Ascending aorta (tissue), 2 donors: ENCODE data around the gene C6orf120. TPM values are rescaled to one million over a fixed set of nuclear protein-coding genes. Genes with fewer than 3 reads are reported as not detected.

Experiments
- DNase-seq, 2 donors: peaks; one replicate each; pipeline ENCODE4 v3.0.0-alpha.2; 2019; ENCODE audit warnings: low spot score in 2 of 2
- H3K27ac ChIP-seq, 2 donors: fragments of 200-600 bp; sonication (generic); one replicate each; pipeline ENCODE4 v1.5.1; 2016 to 2017; ENCODE audit warnings: mild to moderate bottlenecking in 1 of 2
- H3K27me3 ChIP-seq: fragments of 200-600 bp; sonication (generic); one replicate; pipeline ENCODE4 v1.5.1; 2017
- H3K36me3 ChIP-seq, 2 donors: fragments of 200-600 bp; sonication (generic); one replicate each; pipeline ENCODE4 v1.5.1; 2016
- H3K4me1 ChIP-seq, 2 donors: fragments of 200-600 bp; sonication (generic); one replicate each; pipeline ENCODE4 v1.5.1; 2016 to 2017; ENCODE audit warnings: mild to moderate bottlenecking in 1 of 2
- H3K4me3 ChIP-seq, 2 donors: fragments of 200-600 bp; sonication (generic); one replicate each; pipeline ENCODE4 v1.5.1; 2016 to 2017; ENCODE audit warnings: mild to moderate bottlenecking in 1 of 2
- H3K9me3 ChIP-seq, 2 donors: fragments of 200-600 bp; sonication (generic); one replicate each; pipeline ENCODE4 v1.5.1; 2016
- intact Hi-C: fragments of 100-400 bp; cut with DNase I; formaldehyde crosslinking; loops from one replicate; pipeline ENCODE4 v1.15.1; 2023
- total RNA-seq: library from RNA; depleted of rRNA; stranded (reverse); fragments of >200 nt; gene quantifications from one replicate; pipeline ENCODE4 v1.1.0, GENCODE V29; 2016
- TF ChIP-seq, protein P1 (sequence below), 3 experiments: fragments of 200-600 bp in 2 of 3; fragments of 450-650 bp in 1 of 3; sonication (generic) in 2 of 3; IDR thresholded peaks; one replicate each; pipeline ENCODE4 v1.5.1; 2016 to 2019; ENCODE audit warnings: antibody characterized with exemption in 3 of 3, mild to moderate bottlenecking in 1 of 3, moderate library complexity in 1 of 3

Gene C6orf120
- total RNA-seq, 1 donor from 2014 or later = 36.2 TPM

DNA sequence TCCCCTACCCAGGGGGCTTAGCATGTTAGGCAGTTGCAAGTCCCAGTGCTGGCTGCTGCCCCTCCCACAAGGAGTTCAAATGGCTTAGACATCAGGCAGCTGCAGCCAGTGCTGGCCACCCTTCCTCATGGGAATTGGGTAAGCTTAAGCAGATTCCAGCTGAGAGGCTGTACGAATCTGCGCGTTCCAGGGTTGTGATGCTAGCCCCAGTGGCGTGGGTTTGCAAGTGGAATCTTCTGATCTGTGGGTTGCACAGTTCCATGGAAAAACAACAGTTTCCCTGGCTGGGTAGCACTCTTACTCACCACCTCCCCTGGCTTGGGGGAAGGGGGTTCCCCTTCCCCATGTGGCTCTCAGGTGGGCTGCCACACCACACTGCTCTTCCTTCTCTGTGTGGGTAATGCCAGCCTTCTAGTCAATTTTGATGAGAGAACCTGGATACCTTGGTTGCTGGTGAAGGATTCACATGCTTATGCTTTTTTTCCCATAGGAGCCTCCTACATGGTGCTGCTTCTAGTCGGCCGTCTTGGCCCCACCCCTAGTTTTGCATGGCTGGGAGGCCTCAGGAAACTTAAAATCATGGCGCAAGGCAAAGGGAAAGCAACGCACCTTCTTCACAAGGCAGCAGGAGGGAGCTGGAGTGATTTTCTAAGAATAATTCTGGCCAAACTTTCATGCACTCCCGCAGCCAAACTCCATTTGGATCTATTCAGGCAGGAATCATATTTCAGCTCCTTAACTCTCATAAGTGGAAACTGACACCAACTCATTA lies 36.5 kb downstream of the C6orf120 start:
- DNase-seq = no peak
- intact Hi-C loops = no loop called here
- Histone ChIP-seq H3K27ac (no peak overlapping the region), H3K4me1 (no peaks in the 10 kb centered on the region), H3K36me3 (no peaks in the 10 kb centered on the region), H3K27me3 (no peaks in the 10 kb centered on the region), H3K4me3 (no peak overlapping the region), H3K9me3 (no peaks in the 10 kb centered on the region)
- TF ChIP-seq, protein P1, sequence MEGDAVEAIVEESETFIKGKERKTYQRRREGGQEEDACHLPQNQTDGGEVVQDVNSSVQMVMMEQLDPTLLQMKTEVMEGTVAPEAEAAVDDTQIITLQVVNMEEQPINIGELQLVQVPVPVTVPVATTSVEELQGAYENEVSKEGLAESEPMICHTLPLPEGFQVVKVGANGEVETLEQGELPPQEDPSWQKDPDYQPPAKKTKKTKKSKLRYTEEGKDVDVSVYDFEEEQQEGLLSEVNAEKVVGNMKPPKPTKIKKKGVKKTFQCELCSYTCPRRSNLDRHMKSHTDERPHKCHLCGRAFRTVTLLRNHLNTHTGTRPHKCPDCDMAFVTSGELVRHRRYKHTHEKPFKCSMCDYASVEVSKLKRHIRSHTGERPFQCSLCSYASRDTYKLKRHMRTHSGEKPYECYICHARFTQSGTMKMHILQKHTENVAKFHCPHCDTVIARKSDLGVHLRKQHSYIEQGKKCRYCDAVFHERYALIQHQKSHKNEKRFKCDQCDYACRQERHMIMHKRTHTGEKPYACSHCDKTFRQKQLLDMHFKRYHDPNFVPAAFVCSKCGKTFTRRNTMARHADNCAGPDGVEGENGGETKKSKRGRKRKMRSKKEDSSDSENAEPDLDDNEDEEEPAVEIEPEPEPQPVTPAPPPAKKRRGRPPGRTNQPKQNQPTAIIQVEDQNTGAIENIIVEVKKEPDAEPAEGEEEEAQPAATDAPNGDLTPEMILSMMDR (IDR thresholded peaks at IDR 0.05) = no peak

DNA sequence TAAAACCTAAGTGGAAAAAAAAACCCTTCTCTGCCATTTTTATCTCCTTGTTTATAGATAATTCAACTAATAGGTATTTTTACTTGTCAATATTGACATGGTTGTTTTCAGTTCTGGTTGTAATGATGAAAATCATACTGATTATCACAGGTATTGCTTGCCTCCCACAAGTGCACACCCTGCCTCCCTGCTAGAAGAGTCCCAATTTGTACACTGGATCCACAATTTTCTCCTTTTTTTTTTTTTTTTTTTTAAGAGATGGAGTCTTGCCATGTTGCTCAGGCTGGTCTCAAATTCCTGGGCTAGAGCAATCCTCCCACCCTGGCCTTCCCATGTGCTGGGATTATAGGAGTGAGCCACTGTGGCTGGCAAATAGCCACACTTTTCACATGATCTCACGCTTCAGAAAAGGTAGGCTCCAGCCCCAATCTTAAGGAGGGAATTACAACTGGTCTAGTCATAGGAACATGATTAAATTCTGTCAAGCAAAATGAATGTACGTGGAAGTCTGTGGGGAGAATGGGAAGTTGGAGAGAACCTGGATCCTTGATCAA lies 37.1 kb downstream of the C6orf120 start:
- no peak overlapping the region for H3K4me3 ChIP-seq
- no peaks in the 10 kb centered on the region for H3K36me3 ChIP-seq
- DNase-seq = no peak
- no peaks in the 10 kb centered on the region for H3K4me1 ChIP-seq
- no peaks in the 10 kb centered on the region for H3K27me3 ChIP-seq
- H3K9me3 ChIP-seq = no peaks in the 10 kb centered on the region
- TF ChIP-seq, protein P1 (IDR thresholded peaks at IDR 0.05) = no peak
- H3K27ac ChIP-seq = no peak overlapping the region
- intact Hi-C loops = no loop called here

DNA sequence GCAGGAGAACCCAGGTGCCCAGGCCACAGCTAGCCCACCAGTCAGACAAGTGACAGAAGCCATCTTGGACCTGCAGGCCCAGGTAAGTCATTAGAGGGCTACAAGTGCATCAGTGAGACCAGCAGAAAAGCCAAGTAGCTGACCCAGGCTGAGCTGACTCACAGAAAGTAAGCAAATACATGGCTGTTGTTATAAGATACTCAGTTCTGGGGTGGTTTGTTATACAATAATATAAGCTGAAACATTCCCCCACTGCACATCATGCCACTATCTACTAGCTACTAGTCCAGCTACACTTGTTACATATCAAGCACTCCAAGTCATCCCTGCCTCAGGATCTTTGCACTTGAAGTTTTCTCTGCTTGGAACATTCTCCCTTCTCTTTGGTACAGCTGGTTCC lies 39.4 kb downstream of the C6orf120 start:
- intact Hi-C loops = no loop called here
- TF ChIP-seq, protein P1 (IDR thresholded peaks at IDR 0.05) = no peak
- Histone ChIP-seq H3K27ac (no peak overlapping the region), H3K36me3 (no peaks in the 10 kb centered on the region), H3K4me3 (no peak overlapping the region), H3K9me3 (no peaks in the 10 kb centered on the region), H3K27me3 (no peaks in the 10 kb centered on the region), H3K4me1 (no peaks in the 10 kb centered on the region)
- no peak for DNase-seq

DNA sequence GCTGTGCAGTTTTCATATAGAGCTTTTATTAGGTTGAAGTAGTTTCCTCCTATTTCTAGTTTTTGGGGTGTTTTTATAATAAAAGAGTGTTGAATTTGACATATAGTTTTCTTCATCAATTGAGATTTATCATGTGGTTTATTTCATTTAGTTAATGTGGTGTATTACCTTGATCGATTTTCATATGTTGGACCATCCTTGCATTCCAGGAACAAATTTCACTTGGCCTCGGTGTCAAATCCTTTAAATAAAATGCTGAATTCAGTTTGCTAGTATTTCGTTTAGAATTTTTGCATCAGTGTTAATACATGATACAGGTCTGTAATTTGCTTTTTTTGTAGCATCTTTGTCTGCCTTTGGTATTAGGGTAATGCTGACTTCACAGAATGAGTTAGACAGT lies 43.5 kb downstream of the C6orf120 start:
- peaks cover 0 to 2% of the 10 kb centered on the region in 2 donors for H3K4me1 ChIP-seq
- H3K27ac ChIP-seq = no peak overlapping the region
- DNase-seq = no peak
- no peaks in the 10 kb centered on the region for H3K27me3 ChIP-seq
- H3K36me3 ChIP-seq = no peaks in the 10 kb centered on the region
- no peaks in the 10 kb centered on the region for H3K9me3 ChIP-seq
- no peak overlapping the region for H3K4me3 ChIP-seq
- TF ChIP-seq, protein P1 (IDR thresholded peaks at IDR 0.05) = no peak
- intact Hi-C loops = no loop called here

DNA sequence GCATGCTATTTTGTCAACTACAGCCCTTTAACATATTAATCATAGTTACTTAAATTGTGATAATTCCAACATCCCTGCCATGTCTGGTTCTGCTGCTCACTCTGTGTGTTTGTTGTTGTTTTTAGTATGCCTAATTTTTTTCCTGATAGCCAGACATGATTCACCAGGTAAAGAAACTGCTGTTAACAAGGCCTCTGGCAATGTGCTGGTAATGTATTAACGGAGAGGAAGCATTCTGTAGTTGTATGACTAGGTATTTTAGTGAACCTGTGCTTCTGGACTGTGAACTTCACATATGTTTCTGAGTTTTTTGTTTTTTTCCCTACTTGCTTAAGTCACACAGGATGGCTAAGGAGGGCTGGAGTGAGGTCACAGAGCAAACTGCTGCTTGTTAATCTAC lies 44.6 kb downstream of the C6orf120 start:
- H3K9me3 ChIP-seq = no peaks in the 10 kb centered on the region
- H3K36me3 ChIP-seq = no peaks in the 10 kb centered on the region
- no peak overlapping the region for H3K4me3 ChIP-seq
- no peak for DNase-seq
- intact Hi-C loops = no loop called here
- H3K4me1 ChIP-seq = peaks cover 2 to 8% of the 10 kb centered on the region in 2 donors
- no peaks in the 10 kb centered on the region for H3K27me3 ChIP-seq
- no peak overlapping the region for H3K27ac ChIP-seq
- TF ChIP-seq, protein P1 (IDR thresholded peaks at IDR 0.05) = no peak
